ENCODE measurements around the gene TBR1.

Gene TBR1

DNA sequence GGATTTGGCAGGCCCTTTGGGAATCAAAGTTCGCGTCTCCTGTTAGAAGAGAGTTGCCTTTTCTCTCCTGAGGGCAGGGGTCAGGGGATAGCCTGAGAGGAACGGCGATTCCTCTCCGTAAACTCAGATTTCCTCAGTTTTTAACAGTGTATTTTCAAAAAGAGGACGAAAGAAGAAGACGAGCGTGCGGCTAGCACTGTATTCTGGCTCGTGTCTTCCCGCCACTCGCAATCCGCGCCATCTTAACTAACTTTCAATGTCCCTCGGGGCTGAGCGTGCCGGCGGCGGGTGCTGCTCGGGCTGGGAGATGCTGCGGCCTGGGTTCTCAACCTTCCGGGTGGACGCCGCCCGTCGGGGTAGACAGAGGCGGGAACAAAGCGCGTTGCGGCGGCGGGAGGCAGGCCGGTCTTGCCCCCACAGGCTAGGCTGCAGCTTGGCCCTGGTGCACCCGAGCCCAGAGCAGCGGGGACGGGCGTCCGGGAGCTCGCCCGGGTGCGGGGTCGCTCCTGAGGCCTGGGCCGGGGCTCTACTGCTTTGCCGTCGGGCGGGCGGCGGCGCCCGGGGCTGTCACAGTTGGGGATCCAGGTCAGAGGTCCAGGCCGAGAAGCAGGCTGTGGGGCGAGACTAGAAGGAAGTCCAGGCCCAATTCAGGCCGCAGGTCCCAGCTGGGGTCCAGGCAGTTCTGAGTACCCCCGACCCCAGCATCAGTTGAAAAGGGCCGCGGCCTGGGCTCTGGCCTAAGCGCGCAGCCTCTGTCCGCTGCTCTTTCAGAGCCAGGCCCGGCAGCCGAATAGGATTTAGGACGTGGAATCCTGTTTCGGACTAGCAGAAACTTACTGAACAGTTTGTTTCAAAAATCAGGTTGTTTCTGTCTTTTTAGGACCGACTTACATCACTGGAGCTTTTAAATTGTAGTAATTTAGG, 11.8 kb downstream of the TBR1 start:
- DNase-seq (ENCODE audit: low read depth), result no peak

DNA sequence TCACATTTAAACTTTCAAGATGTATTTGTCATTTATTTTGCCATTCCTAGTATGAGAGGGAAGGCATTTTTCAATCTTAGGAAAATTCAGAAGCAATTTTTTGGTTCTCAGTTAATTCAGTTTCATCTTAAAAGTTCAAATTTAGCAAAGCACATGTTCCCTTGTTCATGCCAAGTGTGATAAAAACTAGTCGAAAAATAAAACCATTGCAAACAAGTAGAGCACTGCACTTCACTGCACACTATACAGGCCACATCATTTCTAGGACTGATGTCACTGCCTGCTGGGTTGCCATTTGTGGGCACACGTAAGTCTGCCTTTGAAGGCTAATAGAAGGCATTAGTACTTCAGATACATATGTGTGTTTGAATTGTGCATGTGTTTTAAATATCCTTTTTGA, 14.3 kb downstream of the TBR1 start:
- DNase-seq (ENCODE audit: low read depth), result no peak

DNA sequence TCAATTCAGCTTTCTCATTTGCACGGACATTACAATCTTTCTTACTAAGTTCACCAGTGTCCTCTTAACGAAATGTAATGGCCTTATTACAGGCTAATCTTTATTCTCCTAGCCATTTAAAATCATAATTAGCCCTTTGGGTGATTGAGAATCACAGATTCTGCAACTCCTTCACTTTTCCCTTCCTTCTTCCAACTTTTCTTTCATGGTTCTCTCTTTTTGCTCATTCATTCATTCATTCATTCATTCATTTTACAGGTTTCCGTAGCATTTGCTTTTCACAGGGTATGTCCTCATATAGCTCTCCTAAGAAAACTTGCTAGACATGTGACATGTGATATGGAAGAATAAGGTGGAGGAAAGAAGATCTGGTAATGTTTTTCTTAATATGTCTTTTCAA, 16.0 kb downstream of the TBR1 start:
- DNase-seq (ENCODE audit: low read depth), result no peak

DNA sequence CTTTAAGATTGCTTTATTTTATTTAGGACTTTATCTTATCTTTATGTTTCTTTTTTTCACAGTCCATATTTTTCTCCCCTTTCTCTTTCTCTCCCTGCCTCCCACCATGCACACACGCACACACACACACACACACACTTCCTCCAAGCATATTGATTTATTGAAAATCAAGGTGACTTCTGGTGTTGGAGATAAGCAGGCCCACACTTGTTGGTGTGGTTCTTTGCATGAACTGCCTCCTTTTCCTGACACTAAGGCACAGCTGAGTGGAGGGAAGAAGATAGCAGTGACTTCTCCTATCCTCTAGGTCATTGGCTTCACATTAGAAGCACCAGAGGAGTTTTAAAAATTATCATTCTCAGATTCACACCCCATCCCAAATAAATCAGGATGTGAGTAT, 18.0 kb downstream of the TBR1 start:
- DNase-seq (ENCODE audit: low read depth), result no peak

DNA sequence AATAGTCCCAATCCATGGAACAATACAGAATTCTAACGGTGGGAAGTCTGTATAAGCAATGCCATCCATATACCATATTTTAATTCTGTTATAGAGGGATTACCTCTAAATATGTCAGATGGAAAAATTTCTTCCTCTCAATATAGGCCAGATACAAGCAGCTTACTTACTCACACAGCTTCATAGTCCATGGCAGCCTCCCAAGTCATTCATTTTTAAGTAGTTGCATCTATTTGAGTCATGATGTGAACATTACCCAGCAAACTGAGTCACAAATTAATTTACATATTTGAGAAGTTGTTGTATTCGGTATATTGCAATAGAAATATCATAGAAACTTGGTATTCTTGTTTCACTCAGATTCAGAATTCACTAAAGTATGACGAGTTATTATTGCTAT, 20.3 kb downstream of the TBR1 start:
- DNase-seq (ENCODE audit: low read depth), result peak; percentile 93

DNA sequence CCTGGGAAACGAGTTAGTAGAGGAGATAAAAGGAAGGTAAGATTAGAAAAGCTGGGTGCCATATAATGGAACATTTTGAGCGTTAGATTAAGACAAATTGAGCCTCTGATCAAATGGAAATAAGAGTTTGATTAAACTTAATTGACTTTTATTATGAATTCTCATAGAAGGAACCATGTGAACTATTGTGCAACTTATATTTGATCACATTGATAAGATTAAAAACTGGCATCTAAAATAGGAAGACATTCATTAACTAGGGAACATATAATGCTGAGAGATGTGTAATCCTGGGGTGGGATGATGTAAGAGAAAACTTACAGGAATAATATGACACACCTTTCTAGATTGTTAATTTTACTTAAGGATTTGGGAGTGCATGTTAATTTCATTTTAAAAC, 22.5 kb downstream of the TBR1 start:
- DNase-seq (ENCODE audit: low read depth), result no peak

DNA sequence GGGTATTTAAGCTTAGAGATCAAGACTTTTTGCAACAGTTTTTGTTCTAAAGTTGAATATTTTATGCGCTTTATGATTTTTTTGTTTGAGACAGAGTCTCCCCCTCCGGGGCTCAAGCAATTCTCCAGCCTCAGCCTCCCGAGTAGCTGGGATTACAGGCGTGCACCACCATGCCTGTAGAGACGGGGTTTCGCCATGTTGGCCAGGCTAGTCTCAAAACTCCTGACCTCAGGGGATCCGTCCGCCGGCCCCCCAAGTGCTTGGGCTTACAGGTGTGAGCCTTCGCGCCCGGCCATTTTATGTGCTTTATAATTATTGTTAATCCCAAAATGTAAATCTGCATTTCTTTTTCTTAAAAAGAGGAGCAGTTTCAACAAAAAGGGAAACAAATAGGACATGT, 29.0 kb downstream of the TBR1 start:
- no peak for DNase-seq (ENCODE audit: low read depth)

DNA sequence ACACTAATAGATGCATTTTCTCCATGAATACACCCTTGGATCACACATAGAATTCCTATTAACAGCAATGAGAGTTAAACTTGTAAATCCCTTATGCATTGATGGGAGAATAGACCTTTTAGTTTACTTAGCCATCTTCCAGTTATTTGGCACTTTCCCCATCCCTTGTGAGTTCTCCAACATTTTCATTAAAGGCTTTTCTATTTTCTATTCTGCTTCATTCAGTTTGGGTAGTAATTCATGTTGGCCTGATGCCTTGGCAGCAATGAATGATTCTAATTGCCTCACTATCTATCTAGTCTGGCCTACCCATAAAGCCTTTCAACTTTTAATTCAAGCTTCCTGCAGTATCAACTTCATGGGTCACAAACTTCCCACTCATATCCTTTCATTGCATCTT, 32.3 kb downstream of the TBR1 start:
- no peak for DNase-seq (ENCODE audit: low read depth)

DNA sequence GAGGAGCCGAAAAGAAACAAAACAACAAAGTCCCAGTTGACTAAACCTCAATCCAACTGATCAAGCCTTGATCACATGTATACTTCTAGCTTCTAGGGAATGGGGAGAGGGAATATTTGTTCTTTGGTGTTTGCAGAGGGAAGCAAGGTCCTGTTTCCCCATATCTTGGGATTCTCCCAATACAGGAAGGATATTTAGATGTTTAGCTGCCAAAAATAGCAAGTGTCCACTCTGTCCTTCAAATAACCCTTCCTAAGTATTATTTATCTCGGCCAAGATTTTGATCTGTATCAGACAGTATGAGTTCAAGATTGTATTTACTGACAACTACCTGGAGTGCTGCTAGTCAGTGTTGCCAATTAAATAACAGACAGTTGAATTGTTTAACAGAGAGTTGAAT, 55.5 kb downstream of the TBR1 start:
- DNase-seq (ENCODE audit: low read depth), result no peak

DNA sequence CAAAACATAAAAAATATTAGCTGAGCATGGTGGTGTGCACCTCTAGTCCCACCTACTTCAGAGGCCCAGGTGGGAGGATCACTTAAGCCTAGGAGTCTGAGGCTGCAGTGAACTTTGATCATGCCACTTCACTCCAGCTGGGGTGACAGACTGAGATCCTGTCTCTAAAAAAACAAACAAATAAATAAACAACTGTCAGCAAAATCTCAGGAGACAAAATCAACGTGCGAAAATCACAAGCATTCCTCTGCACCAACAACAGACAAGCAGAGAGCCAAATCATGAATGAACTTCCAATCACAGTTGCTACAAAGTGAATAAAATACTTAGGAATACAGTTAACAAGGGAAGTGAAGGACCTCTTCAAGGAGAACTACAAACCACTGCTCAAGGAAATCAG, 58.8 kb downstream of the TBR1 start:
- DNase-seq (ENCODE audit: low read depth), result no peak
